Mammary epithelial cell (primary cell): Measurements from ENCODE around the gene SDCBP2.

Experiments
- CTCF ChIP-seq, 2 donors: IDR thresholded peaks in 1 of 2; conservative IDR thresholded peaks in 1 of 2; 2 replicates each; pipeline ENCODE4 v1.5.1; 2011 to 2012; ENCODE audit warnings: inconsistent platforms in 2 of 2, low read length in 2 of 2, mild to moderate bottlenecking in 2 of 2, control low read depth in 1 of 2, low read depth in 1 of 2; ENCODE audit not compliant: insufficient read depth in 1 of 2; ENCODE audit errors: extremely low read depth in 1 of 2
- EZH2 ChIP-seq: IDR thresholded peaks from 2 replicates; pipeline ENCODE4 v1.6.1; 2012; ENCODE audit warnings: low read length, inconsistent platforms, borderline replicate concordance

DNA sequence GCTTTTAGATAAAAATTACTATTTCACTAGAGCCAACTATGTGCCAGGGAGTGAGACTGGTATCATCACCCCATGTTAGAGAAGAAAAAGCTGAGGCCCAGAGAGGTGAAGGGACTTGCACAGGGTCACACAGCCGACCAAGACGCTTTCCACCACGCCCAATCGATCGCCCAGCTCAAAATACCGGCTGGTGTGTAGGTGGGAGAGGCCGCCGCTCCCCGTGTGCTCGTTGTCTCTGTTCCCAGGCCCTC lies 63.1 kb downstream of the SDCBP2 start:
- TF ChIP-seq CTCF (conservative IDR thresholded peaks at IDR 0.05 in 1 of 2, IDR thresholded peaks at IDR 0.05 in 1 of 2; ENCODE audit: extremely low read depth in 1 of 2, insufficient read depth in 1 of 2, low read depth in 1 of 2, low read length in 2 of 2) (no peak), EZH2 (no peak)
